HG03521 (cell line): ENCODE data around the gene PKHD1.
"Not testable (repeated sequence)": the region's sequence is repeated elsewhere in the genome, so short reads cannot be mapped to it uniquely, and the experiment has no call there.

Source experiments
- ATAC-seq: cut with Tn5 transposase; IDR thresholded peaks from one replicate; pipeline ENCODE4 v1.9.1; 2021; ENCODE audit warnings: mild to moderate bottlenecking, moderate library complexity; ENCODE audit not compliant: unreplicated experiment

PKHD1 gene

DNA sequence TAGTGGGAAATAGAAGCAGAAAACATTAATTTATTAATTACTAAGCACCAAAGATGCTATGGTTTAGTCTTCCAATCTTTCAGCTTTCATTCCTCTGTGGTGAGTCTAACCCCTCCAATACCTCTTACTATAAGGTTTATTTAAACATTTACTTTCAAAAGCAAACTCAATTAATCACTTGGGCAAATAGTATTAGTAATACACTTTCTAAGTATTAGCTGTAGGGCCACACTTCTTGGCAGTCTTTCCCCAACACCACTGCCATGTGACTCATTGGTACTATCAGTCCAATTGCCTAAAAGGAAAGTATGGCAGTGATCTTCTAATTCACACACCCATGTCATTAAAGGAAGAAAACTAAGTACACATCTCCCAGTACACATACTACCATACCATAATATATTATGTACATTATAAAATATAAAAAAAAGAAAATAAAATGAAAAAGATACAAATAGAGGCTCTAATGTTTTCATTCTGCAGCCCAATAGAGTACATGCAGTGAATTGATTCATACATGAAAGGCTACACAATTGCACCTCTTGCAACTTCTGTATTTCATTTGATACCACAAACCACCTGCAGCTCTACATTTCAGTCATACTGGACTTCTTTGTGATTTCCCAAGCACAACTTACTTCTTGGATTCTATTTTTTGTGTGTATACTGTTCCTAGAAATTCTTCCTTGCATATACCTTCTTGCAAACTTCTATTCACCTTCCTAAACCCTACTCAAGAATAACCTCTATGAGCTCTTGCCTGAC is 218.6 kb downstream of the PKHD1 start:
- no peak for ATAC-seq

GRCh38 chr6:51866867-51867266 is 220.5 kb downstream of the PKHD1 start:
- ATAC-seq, result no peak

- no peak for ATAC-seq
Measured at GRCh38 chr6:51865996-51866395, 221.4 kb downstream of the PKHD1 start.

GRCh38 chr6:51865176-51865575 is 222.2 kb downstream of the PKHD1 start:
- ATAC-seq, result no peak

DNA sequence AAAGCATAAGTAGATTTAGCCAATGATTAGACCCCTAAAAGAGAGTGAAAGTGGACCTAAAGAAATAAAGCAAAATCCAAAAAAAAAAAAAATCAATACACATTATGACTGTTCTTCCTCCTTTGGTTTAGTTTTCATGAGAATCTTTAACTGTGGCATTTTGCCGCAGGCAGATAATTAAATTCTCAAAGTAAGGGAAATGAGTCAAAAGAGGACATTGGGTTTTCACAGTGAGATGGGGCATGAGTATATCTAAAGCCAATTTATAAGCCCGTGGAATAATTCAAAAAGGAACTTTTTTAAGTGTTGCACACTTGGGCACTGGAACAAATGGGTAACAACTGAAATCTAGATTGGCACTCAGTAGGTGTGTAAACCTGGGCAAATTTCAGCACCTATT is 230.3 kb downstream of the PKHD1 start:
- ATAC-seq, result no peak

- ATAC-seq, result no peak
Measured at GRCh38 chr6:51856508-51856907, 230.9 kb downstream of the PKHD1 start.

- no peak for ATAC-seq
Measured at GRCh38 chr6:51855310-51856082, 231.9 kb downstream of the PKHD1 start.

GRCh38 chr6:51854876-51855275 is 232.5 kb downstream of the PKHD1 start:
- no peak for ATAC-seq

- ATAC-seq, result no peak
Measured at GRCh38 chr6:51854347-51854746, 233.1 kb downstream of the PKHD1 start.

DNA sequence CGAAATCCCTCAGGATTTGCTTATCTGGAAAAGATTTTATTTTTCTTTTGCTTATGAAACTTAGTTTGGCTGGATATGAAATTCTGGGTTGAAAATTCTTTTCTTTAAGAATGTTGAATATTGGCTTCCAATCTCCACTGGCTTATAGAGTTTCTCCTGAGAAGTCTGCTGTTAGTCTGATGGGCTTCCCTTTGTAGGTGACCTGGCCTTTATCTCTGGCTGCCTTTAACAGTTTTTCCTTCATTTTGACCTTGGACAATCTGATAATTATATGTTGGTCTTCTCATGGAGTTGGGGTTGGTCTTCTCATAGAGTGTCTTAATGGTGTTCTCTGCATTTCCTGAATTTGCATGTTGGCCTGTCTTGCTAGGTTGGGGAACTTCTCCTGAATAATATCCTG is 234.3 kb downstream of the PKHD1 start:
- not testable (repeated sequence) for ATAC-seq

GRCh38 chr6:51846531-51846930 is 240.9 kb downstream of the PKHD1 start:
- ATAC-seq, result no peak

DNA sequence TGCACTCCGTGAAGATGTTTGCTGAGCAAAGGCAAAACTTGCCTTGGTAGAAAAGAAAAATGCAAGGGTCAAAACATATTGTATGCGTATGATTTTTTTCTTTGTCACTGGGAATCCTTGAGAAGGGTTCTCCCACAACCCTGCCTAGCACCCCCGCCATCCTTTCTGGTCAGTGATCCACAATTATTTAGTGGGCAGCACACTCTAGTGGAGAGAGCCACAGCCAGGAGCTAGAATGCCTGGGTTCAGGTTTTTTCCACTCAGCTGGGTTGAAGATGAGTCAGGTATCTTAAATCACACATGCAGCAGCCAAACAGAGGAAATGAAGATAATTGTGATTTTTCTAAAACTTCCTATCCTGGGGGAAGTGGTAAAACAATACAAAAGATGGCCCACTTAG is 243.1 kb downstream of the PKHD1 start:
- no peak for ATAC-seq

DNA sequence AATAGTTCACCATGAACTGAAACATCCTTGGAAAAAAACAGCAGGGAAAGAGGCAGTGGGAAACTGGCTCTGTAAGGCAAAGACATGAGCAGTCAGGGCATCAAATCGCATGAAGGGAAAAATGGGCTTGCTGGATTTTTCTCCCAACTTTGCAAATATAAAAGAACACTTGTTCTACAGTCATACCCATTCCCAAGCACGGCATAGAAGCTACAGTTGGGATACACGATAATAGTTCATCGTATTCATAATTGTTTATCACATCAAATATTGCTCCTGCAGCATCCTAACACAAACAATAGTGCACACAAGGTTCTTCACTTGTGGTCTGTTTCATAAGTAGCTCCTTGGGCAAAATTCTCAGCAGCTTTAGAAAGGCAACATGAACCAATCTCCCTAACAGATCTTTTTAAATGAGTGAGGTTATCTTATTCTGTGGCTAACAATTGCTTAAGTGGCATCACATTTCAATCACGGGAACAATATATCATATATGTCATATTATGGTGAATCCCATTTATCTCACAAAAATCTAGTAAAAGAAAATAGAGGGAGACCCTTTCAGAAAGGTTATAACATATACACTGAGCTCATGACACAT is 243.9 kb downstream of the PKHD1 start:
- ATAC-seq, result no peak

DNA sequence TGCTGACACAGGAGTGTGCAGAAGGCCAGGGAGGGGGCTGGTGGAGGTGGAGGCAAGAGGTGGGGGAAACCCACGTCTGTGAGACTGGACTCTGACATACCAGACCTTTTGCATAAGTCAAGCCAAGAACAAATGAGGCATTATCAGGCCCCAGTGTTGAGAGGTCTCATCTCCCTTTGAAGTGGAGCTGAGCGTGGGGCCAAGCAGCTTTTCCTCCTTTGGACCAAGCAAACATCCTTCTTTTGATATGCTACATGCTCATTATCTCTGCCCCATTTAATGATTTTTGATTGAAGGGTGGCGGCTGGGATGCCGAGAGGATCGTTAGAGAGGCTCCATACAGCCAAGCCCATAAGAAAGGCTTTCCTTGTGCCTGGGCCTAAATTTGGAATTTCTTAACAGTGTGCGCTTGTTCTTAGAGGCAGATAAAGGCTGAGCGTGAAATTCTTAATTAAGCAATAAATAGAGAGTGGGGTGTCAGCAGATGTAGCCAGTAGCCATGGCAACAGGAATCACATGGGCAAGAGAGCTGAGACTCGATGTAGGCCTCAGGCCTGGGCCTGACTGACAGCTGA is 244.5 kb downstream of the PKHD1 start:
- ATAC-seq, result no peak

DNA sequence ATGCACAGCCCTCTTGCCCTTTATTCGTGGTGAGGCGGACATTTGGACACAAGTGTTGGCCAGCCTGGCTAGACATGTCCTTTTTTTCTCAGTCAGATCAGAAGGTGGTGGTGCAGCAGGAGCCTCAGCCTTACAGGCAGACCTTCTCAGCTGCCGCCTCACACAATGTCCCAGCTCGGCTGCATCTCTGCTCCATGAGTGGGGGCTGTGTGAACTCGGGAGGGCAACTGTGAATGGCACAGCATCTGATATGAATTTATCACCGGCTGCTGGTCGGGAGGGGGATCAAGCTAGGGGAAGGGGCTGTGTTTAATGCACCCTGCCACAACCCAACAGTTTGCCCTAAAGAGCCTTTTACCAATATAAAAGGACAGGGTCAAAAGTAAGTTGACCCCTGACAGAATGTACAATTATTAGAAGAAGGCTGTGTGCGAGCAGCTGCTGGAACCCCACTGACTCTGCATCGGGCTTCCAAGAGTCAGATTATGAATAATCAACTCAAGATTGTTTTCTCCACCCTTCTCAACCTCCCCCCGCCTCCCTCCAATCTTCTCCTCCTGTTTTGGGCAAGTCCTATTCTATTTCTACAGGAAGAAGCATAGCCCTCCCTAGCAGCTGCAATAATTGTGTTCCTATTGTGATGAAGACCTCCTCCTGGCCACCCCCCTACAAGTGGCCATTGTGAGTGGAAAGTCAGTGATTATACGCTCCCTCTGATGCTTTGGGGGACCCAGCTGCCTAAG is 245.2 kb downstream of the PKHD1 start:
- ATAC-seq, result no peak

DNA sequence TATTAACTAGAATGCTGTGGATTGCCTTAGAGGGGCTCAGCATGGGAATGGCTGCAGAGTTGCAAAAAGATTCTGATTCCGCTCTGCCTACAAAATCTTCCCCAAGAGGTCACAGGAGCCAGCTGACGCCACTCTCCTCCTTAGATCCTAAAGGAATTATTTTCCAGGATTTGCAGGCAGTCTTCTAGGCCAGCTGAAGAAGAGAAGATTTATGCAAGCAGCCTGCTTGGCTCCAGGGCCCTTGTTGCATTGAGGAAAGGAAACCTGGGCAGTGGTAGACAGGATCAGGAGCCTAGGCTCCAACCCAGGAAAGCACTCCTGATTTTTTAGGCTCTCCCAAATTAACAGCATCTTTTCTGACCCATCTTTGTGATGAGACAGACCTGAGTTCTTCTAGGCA is 245.8 kb downstream of the PKHD1 start:
- ATAC-seq, result no peak

DNA sequence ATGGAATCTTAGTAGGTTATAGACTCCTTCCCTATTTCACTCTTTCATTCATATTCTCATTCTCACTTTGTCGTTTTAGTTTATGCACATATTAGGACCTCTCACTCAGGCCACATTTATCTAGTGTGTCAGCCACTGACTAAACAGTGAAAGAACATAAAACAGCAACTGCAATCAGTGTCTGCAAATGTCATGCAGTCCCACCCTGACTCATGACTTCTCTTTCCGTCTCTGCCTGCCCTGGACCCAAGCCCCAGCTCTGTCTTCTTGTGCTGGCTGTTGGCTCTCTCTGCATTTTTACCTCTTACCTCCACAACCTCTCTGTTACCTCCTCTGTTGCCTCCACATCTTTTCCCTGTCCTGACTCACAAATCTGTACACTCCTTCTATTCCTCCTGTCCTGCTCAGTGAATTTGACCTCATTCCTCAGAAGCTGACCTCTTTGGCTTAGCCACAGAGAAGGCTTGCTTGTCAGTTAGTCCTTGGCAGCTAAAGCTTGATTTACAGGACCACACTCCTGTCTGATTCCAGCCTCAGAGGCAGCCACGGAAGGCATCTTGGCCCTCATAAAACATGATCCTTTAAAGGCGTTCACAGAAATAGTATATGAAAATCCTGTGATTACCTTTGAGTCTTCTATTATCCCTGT is 247.6 kb downstream of the PKHD1 start:
- no peak for ATAC-seq

GRCh38 chr6:51830666-51831065 is 256.7 kb downstream of the PKHD1 start:
- ATAC-seq, result no peak

DNA sequence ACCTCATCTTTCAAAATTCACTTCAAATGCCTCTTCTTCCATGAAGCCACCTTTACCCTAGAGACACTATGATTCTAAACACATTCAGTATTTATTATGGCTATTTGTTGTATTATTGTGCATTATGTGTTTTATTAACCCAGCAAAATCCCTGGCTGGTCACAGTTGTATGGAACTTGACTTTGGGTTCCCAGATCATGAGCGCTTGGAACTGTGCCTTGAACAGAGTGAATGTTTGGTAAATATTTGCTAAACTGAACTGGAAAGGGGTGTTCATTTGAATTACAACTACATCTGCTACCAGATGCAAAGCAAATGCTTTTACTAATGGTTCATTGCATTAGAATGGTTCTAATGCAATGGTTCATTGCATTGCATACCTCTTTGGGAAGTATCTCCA is 259.8 kb downstream of the PKHD1 start:
- ATAC-seq, result no peak

- no peak for ATAC-seq
Measured at GRCh38 chr6:51824940-51825339, 262.5 kb downstream of the PKHD1 start.
